ENCODE data around the gene HMGCL. TPM values are rescaled to one million over a fixed set of nuclear protein-coding genes. Genes with fewer than 3 reads are reported as not detected.

Gene HMGCL
- total and polyA plus RNA-seq, 2 of the 13 experiments (the other 11 are each of a cell fraction or from before 2014, with no cell fraction given), result 21.3 to 41.4 TPM

DNA sequence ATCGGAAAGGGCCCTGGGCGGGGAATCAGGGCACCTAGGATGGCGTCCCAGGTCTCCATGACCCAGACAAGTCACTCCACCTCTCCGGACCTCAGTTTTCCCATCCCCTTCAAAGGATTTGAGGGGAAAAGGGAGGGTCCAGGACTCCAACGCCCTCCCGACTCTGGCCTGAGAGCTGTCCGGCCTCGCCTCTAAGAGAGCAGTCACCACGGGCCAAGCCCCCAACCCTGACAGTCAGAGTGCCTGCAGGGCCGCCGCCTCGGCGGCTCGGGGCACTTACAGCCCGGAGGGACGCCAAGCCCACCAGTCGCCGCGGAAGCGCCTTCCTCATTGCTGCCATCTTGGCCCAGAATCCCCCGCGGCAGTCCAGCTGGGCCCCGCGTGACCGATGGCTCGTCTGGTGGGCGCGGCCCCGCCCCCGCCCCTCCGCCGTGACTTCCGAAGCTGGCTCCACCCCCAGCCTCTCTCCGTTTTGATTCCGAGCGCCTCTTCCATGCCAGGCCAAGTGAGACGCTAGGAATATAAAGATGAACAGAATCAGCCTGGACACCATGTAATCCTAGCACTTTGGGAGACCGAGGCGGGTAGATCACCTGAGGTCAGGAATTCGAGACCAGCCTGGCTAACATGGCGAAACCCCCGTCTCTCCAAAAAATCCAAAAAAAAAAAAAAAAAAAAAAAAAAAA lies at the start of gene HMGCL (continued):
- TF ChIP-seq ZNF577 (CRISPR knock-in tag; IDR thresholded peaks at IDR 0.05; ENCODE audit: borderline replicate concordance, low read depth) (no peak), SRSF4 (IDR thresholded peaks at IDR 0.05; ENCODE audit: low read depth, low read length, poor library complexity, severe bottlenecking) (no peak), ZZZ3 (CRISPR knock-in tag; IDR thresholded peaks at IDR 0.05; ENCODE audit: borderline replicate concordance) (peak; percentile 69; the same call in 1 of the 2 replicates), RCOR2 (CRISPR knock-in tag; IDR thresholded peaks at IDR 0.05) (0 out of 2 replicates have a peak, but pooled peaks have one; percentile 2), ARNTL (CRISPR knock-in tag; IDR thresholded peaks at IDR 0.05) (peak; percentile 79), POLR2G (IDR thresholded peaks at IDR 0.05; ENCODE audit: low read depth, low read length) (peak; percentile 91), NFATC3 (CRISPR knock-in tag; IDR thresholded peaks at IDR 0.05) (no peak), ZNF790 (CRISPR knock-in tag; IDR thresholded peaks at IDR 0.05; ENCODE audit: borderline replicate concordance) (no peak), ZNF235 (CRISPR knock-in tag; IDR thresholded peaks at IDR 0.05; ENCODE audit: borderline replicate concordance) (peak; percentile 77; the same call in 1 of the 2 replicates), KLF9 (CRISPR knock-in tag; IDR thresholded peaks at IDR 0.05; ENCODE audit: low read depth) (no peak), MAFF (IDR thresholded peaks at IDR 0.05; ENCODE audit: low read depth, low read length) (no peak), REL (CRISPR knock-in tag; conservative IDR thresholded peaks at IDR 0.05) (no peak; the same call in 1 of the 2 replicates), JUN (CRISPR knock-in tag; IDR thresholded peaks at IDR 0.05) (no peak), ZNF615 (CRISPR knock-in tag; IDR thresholded peaks at IDR 0.05; ENCODE audit: borderline replicate concordance) (no peak), YEATS4 (CRISPR knock-in tag; IDR thresholded peaks at IDR 0.05; ENCODE audit: borderline replicate concordance) (peak; percentile 88), SCMH1 (CRISPR knock-in tag; IDR thresholded peaks at IDR 0.05; ENCODE audit: borderline replicate concordance) (no peak), MATR3 (CRISPR knock-in tag; IDR thresholded peaks at IDR 0.05) (no peak), ISX (CRISPR knock-in tag; conservative IDR thresholded peaks at IDR 0.05) (peak; percentile 86; the same call in 1 of the 2 replicates), PITX1 (CRISPR knock-in tag; IDR thresholded peaks at IDR 0.05) (no peak; the same call in 1 of the 2 replicates), ZNF274 (CRISPR knock-in tag; IDR thresholded peaks at IDR 0.05) (peak; percentile 35; the same call in 1 of the 2 replicates), ZNF724P (CRISPR knock-in tag; IDR thresholded peaks at IDR 0.05; ENCODE audit: borderline replicate concordance) (0 out of 2 replicates have a peak, but pooled peaks have one; percentile 37), ZNF12 (CRISPR knock-in tag; IDR thresholded peaks at IDR 0.05) (peak; percentile 75), ESRRA (CRISPR knock-in tag; IDR thresholded peaks at IDR 0.05; ENCODE audit: low read depth) (no peak)
- TF ChIP-seq, protein P1, sequence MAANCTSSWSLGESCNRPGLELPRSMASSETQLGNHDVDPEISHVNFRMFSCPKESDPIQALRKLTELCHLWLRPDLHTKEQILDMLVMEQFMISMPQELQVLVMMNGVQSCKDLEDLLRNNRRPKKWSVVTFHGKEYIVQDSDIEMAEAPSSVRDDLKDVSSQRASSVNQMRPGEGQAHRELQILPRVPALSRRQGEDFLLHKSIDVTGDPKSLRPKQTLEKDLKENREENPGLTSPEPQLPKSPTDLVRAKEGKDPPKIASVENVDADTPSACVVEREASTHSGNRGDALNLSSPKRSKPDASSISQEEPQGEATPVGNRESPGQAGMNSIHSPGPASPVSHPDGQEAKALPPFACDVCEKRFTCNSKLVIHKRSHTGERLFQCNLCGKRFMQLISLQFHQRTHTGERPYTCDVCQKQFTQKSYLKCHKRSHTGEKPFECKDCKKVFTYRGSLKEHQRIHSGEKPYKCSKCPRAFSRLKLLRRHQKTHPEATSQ (CRISPR knock-in tag; IDR thresholded peaks at IDR 0.05; ENCODE audit: borderline replicate concordance), result no peak
- TF ChIP-seq, protein P2, sequence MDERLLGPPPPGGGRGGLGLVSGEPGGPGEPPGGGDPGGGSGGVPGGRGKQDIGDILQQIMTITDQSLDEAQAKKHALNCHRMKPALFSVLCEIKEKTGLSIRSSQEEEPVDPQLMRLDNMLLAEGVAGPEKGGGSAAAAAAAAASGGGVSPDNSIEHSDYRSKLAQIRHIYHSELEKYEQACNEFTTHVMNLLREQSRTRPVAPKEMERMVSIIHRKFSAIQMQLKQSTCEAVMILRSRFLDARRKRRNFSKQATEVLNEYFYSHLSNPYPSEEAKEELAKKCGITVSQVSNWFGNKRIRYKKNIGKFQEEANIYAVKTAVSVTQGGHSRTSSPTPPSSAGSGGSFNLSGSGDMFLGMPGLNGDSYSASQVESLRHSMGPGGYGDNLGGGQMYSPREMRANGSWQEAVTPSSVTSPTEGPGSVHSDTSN (CRISPR knock-in tag; IDR thresholded peaks at IDR 0.05), result no peak
- TF ChIP-seq, protein P3, sequence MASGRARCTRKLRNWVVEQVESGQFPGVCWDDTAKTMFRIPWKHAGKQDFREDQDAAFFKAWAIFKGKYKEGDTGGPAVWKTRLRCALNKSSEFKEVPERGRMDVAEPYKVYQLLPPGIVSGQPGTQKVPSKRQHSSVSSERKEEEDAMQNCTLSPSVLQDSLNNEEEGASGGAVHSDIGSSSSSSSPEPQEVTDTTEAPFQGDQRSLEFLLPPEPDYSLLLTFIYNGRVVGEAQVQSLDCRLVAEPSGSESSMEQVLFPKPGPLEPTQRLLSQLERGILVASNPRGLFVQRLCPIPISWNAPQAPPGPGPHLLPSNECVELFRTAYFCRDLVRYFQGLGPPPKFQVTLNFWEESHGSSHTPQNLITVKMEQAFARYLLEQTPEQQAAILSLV (CRISPR knock-in tag; IDR thresholded peaks at IDR 0.05; ENCODE audit: borderline replicate concordance), result peak; percentile 89
- TF ChIP-seq, protein P4, sequence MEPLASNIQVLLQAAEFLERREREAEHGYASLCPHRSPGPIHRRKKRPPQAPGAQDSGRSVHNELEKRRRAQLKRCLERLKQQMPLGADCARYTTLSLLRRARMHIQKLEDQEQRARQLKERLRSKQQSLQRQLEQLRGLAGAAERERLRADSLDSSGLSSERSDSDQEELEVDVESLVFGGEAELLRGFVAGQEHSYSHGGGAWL (CRISPR knock-in tag; IDR thresholded peaks at IDR 0.05), result peak; percentile 80; the same call in 1 of the 2 replicates
